ENCODE results near the gene CRHR2.

CRHR2 gene

GRCh38 chr7:30663414-30663813, 18.8 kb downstream of the CRHR2 start:
- Histone ChIP-seq H3K27me3 (ENCODE audit: insufficient read depth, poor library complexity, severe bottlenecking) (no peaks in the 10 kb centered on the region), H3K4me3 (replicated peaks; ENCODE audit: insufficient read depth, low read length) (no peak overlapping the region), H3K27ac (replicated peaks) (no peak overlapping the region)
- no peak for DNase-seq (ENCODE audit: low read depth in 1 of 2, low spot score in 1 of 2)
- TF ChIP-seq GABPA (IDR thresholded peaks at IDR 0.05; ENCODE audit: low read depth), result no peak
- TF ChIP-seq CTCF (IDR thresholded peaks at IDR 0.05; ENCODE audit: insufficient read depth, low read length), result no peak
- no peak for TF ChIP-seq POLR2AphosphoS5 (IDR thresholded peaks at IDR 0.05; ENCODE audit: low read depth)
- TF ChIP-seq SPI1 (IDR thresholded peaks at IDR 0.05; ENCODE audit: borderline replicate concordance, low read depth), result no peak
- TF ChIP-seq REST (IDR thresholded peaks at IDR 0.05; ENCODE audit: insufficient replicate concordance, low read depth), result no peak

- no peak for TF ChIP-seq POLR2AphosphoS5 (IDR thresholded peaks at IDR 0.05; ENCODE audit: low read depth)
- TF ChIP-seq REST (IDR thresholded peaks at IDR 0.05; ENCODE audit: insufficient replicate concordance, low read depth), result no peak
- TF ChIP-seq SPI1 (IDR thresholded peaks at IDR 0.05; ENCODE audit: borderline replicate concordance, low read depth), result no peak
- no peak for TF ChIP-seq CTCF (IDR thresholded peaks at IDR 0.05; ENCODE audit: insufficient read depth, low read length)
- no peak for TF ChIP-seq GABPA (IDR thresholded peaks at IDR 0.05; ENCODE audit: low read depth)
- no peak for DNase-seq (ENCODE audit: low read depth in 1 of 2, low spot score in 1 of 2)
These were observed 19.8 kb downstream of the CRHR2 start for GRCh38 chr7:30662431-30662939.

GRCh38 chr7:30661926-30662325, 20.3 kb downstream of the CRHR2 start:
- no peak for TF ChIP-seq REST (IDR thresholded peaks at IDR 0.05; ENCODE audit: insufficient replicate concordance, low read depth)
- TF ChIP-seq POLR2AphosphoS5 (IDR thresholded peaks at IDR 0.05; ENCODE audit: low read depth), result no peak
- no peak for TF ChIP-seq CTCF (IDR thresholded peaks at IDR 0.05; ENCODE audit: insufficient read depth, low read length)
- TF ChIP-seq GABPA (IDR thresholded peaks at IDR 0.05; ENCODE audit: low read depth), result no peak
- TF ChIP-seq SPI1 (IDR thresholded peaks at IDR 0.05; ENCODE audit: borderline replicate concordance, low read depth), result no peak
- Histone ChIP-seq H3K27me3 (ENCODE audit: insufficient read depth, poor library complexity, severe bottlenecking) (no peaks in the 10 kb centered on the region), H3K4me3 (replicated peaks; ENCODE audit: insufficient read depth, low read length) (no peak overlapping the region), H3K27ac (replicated peaks) (no peak overlapping the region)
- no peak for DNase-seq (ENCODE audit: low read depth in 1 of 2, low spot score in 1 of 2)

More at GRCh38 chr7:30662431-30662939, 19.8 kb downstream of the CRHR2 start:
- no peak overlapping the region for H3K4me3 ChIP-seq (replicated peaks; ENCODE audit: insufficient read depth, low read length)
- H3K27me3 ChIP-seq (ENCODE audit: insufficient read depth, poor library complexity, severe bottlenecking), result no peaks in the 10 kb centered on the region
- H3K27ac ChIP-seq (replicated peaks), result no peak overlapping the region

Data from HL-60 (cell line).